Neural progenitor cell (in vitro differentiated cells): ENCODE data around the gene SPAG8.

ENCODE experiments used
- CTCF ChIP-seq: fragments of 200-600 bp; sonication (generic); IDR thresholded peaks from 2 replicates; pipeline ENCODE4 v1.5.1; 2017; ENCODE audit warnings: antibody characterized with exemption, mild to moderate bottlenecking
- EZH2 ChIP-seq: fragments of 200-600 bp; sonication (generic); IDR thresholded peaks from 2 replicates; pipeline ENCODE4 v1.6.1; 2017; ENCODE audit warnings: antibody characterized with exemption, mild to moderate bottlenecking, moderate library complexity
- EZH2phosphoT487 ChIP-seq: fragments of 200-600 bp; sonication (generic); IDR thresholded peaks from 2 replicates; pipeline ENCODE4 v1.6.1; 2017; ENCODE audit warnings: antibody characterized with exemption

- TF ChIP-seq CTCF (no peak), EZH2phosphoT487 (no peak), EZH2 (no peak)
Observed at GRCh38 chr9:35792024-35792813, 19.8 kb downstream of the SPAG8 start.
